Brain microvascular endothelial cell (primary cell): Measurements from ENCODE around the gene WNT9A.

Source experiments
- DNase-seq: peaks from one replicate; pipeline ENCODE4 v3.0.0-alpha.2; 2020
- H3K27ac ChIP-seq: fragments of 250-450 bp; sonication (Bioruptor Pico); 2 replicates; pipeline ENCODE4 v1.5.1; 2020; ENCODE audit warnings: mild to moderate bottlenecking, moderate library complexity
- H3K27me3 ChIP-seq: fragments of 250-450 bp; sonication (Bioruptor Pico); replicated peaks from 2 replicates; pipeline ENCODE4 v1.5.1; 2020; ENCODE audit warnings: mild to moderate bottlenecking
- H3K36me3 ChIP-seq: fragments of 250-450 bp; sonication (Bioruptor Pico); replicated peaks from 2 replicates; pipeline ENCODE4 v1.5.1; 2020; ENCODE audit warnings: mild to moderate bottlenecking
- H3K4me3 ChIP-seq: 2 replicates; pipeline ENCODE4 v1.5.1; 2011; ENCODE audit warnings: low read depth, mild to moderate bottlenecking, control low read depth, low read length, moderate library complexity
- CTCF ChIP-seq: IDR thresholded peaks from 2 replicates; pipeline ENCODE4 v1.5.1; 2011; ENCODE audit warnings: low read depth, mild to moderate bottlenecking, moderate library complexity, low read length, control low read depth, inconsistent platforms; ENCODE audit errors: missing control alignments
- in situ Hi-C: cut with HindIII; loops from 2 replicates; pipeline ENCODE4 v1.10.0; 2017; ENCODE audit warnings: low sequenced_read_pairs, low pct_ligation_motif_present

WNT9A gene

GRCh38 chr1:227926896-227927885 is 20.5 kb downstream of the WNT9A start:
- H3K27me3 ChIP-seq: no peaks in the 10 kb centered on the region
- no peak for DNase-seq
- in situ Hi-C loops: no loop called here
- H3K27ac ChIP-seq: no peak overlapping the region
- no peak for TF ChIP-seq CTCF
- no peaks in the 10 kb centered on the region for H3K36me3 ChIP-seq
- no peak overlapping the region for H3K4me3 ChIP-seq

GRCh38 chr1:227926216-227926791 is 21.4 kb downstream of the WNT9A start:
- H3K27ac ChIP-seq: no peak overlapping the region
- DNase-seq: no peak
- in situ Hi-C loops: no loop called here
- H3K36me3 ChIP-seq: no peaks in the 10 kb centered on the region
- H3K27me3 ChIP-seq: no peaks in the 10 kb centered on the region
- H3K4me3 ChIP-seq: no peak overlapping the region
- TF ChIP-seq CTCF: no peak

GRCh38 chr1:227925582-227926198 is 22.0 kb downstream of the WNT9A start:
- Histone ChIP-seq H3K36me3 (no peaks in the 10 kb centered on the region), H3K4me3 (no peak overlapping the region), H3K27ac (no peak overlapping the region), H3K27me3 (no peaks in the 10 kb centered on the region)
- in situ Hi-C loops: no loop called here
- no peak for DNase-seq
- TF ChIP-seq CTCF: no peak

- Histone ChIP-seq H3K36me3 (no peaks in the 10 kb centered on the region), H3K27me3 (no peaks in the 10 kb centered on the region), H3K4me3 (no peak overlapping the region), H3K27ac (no peak overlapping the region)
- in situ Hi-C loops: no loop called here
- no peak for TF ChIP-seq CTCF
- no peak for DNase-seq
Observed at GRCh38 chr1:227924833-227925574, 22.7 kb downstream of the WNT9A start.

GRCh38 chr1:227924168-227924832 is 23.4 kb downstream of the WNT9A start:
- Histone ChIP-seq H3K27me3 (no peaks in the 10 kb centered on the region), H3K27ac (no peak overlapping the region), H3K36me3 (no peaks in the 10 kb centered on the region), H3K4me3 (no peak overlapping the region)
- TF ChIP-seq CTCF: no peak
- DNase-seq: no peak
- in situ Hi-C loops: no loop called here
